NCI-H226 (cell line): ENCODE data around the gene INPP1.

Experiments used
- DNase-seq: peaks from one replicate; pipeline ENCODE4 v3.0.0-alpha.2; 2015

The INPP1 gene

DNA sequence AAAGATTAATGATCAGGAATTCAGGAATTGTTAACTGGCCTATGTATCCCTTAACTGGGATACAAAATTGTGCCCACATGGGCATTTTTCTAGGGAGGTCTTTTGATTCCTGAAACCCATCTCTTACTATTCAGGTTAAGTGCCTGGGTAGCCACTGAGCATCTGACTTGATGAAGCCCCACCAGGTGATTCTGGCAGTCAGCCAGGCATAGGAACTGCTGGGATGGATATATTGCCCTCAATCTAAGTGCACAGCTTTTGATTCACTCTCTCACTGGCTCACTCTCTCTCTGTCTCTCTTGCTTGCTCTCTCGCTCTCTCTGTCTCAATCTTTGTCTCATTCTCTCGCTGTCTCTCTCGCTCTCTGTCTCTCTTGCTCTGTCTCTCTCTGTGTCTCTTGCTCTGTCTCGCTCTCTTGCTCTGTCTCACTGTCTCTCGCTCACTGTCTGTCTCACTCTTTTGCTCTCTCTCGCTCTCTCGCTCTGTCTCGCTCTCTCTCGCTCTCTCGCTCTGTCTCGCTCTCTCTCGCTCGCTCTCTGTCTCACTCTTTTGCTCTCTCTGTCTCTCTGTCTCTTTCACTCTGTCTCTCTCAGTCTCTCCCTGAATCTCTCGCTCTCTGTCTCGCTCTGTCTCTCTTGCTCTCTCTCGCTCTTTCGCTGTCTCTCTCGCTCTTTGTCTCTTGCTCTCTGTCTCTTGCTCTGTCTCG, 22.3 kb downstream of the INPP1 start:
- DNase-seq = no peak

- DNase-seq = no peak
Measured at GRCh38 chr2:190366248-190366753, 22.9 kb downstream of the INPP1 start.

- DNase-seq = no peak
Measured at GRCh38 chr2:190367091-190367490, 23.7 kb downstream of the INPP1 start.

- no peak for DNase-seq
Measured at GRCh38 chr2:190369635-190370034, 26.2 kb downstream of the INPP1 start.

GRCh38 chr2:190376083-190376482, 32.7 kb downstream of the INPP1 start:
- no peak for DNase-seq

DNA sequence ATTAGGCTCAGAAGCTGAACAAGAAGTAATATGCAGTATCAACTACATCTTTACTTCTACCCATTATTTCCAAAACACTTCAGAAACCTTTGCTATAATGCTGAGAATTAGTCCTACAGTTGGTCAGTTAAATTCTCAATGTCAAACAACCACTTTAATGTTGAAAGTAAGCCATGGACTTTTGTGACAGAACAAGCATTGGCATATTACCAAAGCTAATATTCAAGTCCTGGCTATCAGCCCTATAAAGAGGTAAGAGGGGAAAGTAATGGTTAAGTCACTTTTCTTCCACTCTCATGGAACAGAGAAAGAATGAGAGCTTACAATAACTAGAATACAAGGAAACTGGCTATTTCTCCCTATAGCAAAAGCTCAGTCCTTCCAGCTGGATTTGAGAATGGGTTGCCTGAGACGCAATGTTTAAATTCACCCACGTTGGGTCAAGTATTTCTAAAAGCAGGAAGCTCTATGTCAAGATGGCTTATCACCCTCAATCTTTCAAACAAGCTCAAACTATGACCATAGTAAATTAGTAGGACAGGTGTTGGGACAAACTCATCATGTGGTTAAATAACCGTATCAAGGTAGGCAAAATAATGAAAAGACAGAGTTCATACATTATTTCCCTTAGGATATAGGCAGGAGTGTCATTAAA, 33.3 kb downstream of the INPP1 start:
- no peak for DNase-seq

DNA sequence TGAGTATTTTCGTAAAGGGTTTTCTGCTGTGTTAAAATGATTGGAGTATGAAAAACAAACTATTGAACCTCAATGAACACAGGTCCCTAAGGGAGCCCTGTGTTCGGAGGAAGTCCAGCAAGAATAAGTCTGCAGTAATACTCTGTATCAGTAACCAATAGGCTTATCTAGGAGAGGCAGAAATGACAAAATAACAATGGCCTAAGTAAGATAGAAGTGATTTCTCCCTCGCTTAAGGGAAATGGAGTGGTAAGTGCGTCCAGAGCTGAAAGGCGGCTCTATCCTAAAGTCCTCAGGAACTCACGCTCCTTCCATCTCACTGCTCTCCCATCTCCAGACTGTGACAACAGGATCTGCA, 35.5 kb downstream of the INPP1 start:
- no peak for DNase-seq

- no peak for DNase-seq
Measured at GRCh38 chr2:190379249-190379964, 36.0 kb downstream of the INPP1 start.

- no peak for DNase-seq
Measured at GRCh38 chr2:190380962-190381412, 37.6 kb downstream of the INPP1 start.

DNA sequence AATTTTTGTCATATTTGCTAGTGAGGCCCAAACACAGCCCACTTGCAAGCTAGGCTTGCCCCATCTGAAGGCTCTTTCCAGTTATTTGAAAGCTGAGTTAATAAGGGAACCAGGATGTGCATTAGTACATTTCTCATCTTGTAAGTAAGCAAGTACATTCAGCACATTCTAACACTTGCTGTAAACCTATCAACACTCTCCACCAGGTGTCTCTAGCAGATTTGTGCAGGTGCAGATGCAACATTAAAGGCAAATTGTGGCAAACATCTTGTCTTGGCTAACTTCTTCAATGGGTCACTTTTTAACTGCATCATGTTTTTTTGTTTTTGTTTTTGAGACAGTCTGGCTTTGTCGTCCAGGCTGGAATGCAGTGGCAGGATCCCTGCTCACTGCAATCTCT, 39.5 kb downstream of the INPP1 start:
- DNase-seq = peak; percentile 40

GRCh38 chr2:190387422-190387821, 44.0 kb downstream of the INPP1 start:
- DNase-seq = no peak

- DNase-seq = no peak
Measured at GRCh38 chr2:190396271-190396670, 52.9 kb downstream of the INPP1 start.

DNA sequence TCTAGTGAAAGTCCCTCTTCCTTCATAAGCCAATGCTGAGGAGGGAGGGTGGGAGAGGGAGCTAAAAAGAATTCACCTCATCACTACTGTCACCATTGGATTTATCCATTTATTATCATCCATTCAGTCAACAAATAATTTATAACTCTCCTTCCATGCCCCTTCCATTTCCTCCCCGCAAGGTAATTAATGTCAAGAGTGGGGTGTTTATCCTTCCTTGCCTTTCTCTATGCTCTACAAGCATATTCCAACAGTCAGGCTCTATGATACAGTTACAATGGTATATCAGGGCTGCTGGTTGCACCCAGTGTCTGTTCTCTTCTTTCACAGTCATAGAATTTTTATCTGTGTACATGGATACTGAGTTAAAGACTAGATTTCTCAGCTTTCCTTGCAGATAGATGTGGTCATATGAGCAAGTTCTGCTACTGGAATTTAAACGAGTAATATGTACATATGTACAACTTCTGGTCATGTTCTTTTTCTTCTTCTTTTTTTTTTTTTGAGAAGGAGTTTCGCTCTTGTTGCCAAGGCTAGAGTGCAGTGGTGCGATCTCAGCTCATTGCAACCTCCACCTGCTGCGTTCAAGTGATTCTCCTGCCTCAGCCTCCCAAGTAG, 59.7 kb downstream of the INPP1 start:
- no peak for DNase-seq

DNA sequence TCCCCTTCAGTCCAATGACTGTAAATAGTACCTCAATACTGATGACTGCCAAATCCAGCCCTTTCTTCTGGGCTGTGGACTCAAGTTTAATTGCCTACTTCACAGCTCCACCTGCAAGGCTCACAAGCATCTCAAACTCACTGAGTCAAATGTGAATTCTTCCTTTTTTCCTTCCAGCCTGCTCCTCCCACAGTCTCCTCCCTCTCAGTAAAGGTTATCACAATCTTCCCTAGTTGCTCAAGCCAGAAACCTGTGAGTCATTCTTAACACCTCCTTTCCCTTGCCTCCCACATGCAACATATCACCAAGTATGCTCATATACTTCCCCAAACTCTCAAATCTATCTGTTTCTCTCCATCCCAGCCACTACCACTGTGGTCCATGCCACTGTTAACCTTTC, 61.1 kb downstream of the INPP1 start:
- DNase-seq = peak; percentile 95

- DNase-seq = peak; percentile 21
Measured at GRCh38 chr2:190405070-190405469, 61.7 kb downstream of the INPP1 start.

- no peak for DNase-seq
Measured at GRCh38 chr2:190405995-190406394, 62.6 kb downstream of the INPP1 start.

DNA sequence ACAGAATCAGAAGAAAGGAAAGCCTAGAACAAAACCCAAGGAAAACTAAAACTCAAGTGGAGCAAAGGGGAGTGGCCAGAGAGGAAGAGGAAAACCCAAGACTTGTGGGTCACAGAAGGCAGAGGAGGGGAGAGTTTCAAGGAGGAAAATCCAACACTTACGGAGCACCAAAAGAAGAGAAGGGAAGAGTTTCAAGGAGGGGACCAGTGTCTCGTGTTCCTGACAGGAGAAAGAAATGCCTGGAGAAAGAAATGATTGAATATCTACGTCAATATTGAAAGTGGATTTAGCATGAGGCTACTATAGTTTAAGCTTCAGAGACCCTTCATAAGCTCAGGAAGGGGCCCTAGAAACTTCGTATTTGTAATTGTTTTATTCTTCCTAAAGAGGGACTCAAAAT, 63.4 kb downstream of the INPP1 start:
- DNase-seq = no peak

- no peak for DNase-seq
Measured at GRCh38 chr2:190407246-190407661, 63.9 kb downstream of the INPP1 start.

GRCh38 chr2:190407662-190408537, 64.5 kb downstream of the INPP1 start, which contains the start of gene MFSD6:
TSS of gene MFSD6 (plus strand) at chr2:190408355. CDS start at chr2:190436030, 27,675 bp downstream.
- DNase-seq = no peak

DNA sequence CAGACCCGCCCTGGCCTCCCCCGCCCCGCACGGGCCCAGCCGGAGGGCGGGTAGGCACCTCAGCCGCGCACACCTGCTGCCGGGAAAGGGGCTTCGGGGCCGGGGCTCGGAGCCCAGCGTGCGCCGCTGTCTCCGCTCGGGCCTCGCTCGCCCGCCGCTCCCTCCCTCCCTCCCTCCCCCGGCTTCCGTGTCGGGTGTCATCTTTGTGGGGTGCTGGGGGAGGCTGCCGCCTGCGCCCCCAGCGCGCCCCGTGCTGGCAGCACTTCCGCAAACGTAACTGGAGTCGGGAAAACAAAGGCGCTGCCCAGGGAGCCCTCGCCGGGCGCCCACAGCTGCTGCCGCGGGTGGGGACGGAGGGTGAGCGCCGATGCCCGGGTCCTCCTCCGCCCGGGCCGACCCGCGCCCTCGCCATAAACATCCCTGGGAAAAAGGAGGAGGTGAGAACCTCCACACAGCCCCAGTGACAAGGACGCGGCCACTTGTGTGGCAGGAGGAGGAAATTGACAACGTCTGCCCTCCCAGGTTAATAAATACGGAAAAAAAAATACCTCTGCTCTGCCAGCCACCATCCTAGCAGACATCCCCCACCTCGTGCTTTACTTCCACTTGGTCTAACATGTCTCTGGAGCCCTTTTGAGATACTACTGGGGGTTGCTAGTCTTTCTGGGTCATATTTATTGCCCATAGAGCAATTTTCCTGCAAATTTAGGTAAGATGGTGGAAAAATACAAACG, 65.3 kb downstream of the INPP1 start:
- DNase-seq = no peak

DNA sequence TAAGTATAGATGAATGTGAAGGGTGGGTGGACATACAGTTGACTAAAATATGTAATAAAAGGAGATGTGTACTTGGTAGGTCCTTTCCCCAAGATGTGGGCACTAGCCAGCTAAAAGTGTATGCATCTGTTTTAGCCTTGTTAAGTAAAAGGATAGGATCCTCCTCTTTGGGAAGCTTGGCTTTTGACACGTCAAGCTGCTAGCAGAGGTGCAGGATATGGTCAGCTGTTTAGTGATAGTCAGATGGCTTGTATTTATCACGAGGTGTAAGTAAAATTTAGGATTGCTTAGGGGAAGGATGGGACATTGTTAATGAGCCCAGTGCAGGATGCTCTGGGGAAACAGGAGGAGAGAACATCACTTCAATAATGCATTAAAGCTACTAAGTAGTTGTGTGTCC, 66.2 kb downstream of the INPP1 start:
- DNase-seq = no peak

DNA sequence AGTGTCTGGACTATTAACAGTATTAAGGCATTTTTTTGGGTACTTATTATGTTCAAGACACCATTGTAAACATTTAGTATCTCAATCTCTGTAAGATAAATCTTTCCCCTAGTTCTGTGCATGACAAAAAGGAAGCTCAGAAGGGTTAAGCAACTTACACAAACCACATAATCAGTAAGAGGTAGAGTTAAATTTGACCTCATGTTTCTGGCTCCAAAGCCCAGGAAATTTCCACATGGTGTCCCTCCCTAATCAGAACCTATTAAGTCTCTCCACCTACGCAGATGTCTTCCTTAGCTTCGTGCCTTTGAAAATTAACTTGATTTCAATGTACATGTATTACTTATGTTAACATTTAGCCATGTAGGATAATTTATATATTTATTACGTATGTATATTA, 66.8 kb downstream of the INPP1 start:
- no peak for DNase-seq
